ENCODE results near the gene SLC38A11.
"Not testable (repeated sequence)": the region's sequence is repeated elsewhere in the genome, so short reads cannot be mapped to it uniquely, and the experiment has no call there.

SLC38A11 gene

DNA sequence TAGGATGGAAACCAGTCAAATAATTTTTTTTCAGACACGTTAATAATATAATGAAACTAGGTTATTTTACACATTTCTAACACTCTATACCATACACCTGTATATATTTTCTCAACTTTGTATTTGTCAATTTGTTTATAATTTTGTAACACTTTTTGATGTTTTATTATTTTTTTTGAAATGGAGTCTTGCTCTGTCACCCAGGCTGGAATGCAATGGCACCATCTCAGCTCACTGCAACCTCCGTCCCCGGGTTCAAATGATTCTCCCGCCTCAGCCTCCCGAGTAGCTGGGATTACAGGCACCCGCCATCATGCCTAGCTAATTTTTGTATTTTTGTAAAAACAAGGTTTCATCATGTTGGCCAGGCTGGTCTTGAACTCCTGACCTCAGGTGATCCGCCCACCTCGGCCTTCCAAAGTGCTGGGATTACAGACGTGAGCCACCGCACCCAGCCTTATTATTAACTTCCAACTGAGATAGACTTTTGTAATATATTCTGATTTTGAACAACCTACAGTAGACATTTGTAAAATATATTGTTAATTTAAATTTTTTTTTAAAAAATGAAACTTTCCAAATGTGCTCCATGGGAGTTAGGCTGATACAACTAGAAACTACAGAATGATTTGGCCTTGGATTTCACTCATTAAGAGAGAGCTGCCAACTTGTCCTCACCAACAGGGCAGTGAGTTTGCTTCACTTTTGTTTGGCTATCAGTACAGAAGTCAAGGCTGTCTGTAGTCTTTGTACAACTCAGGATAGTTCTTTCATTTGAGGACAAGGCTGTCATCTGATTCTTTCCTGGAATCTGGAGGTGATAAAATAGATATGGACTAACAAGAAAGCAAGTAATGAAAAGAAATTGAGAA lies 79.8 kb downstream of the SLC38A11 start:
- DNase-seq: no peak

DNA sequence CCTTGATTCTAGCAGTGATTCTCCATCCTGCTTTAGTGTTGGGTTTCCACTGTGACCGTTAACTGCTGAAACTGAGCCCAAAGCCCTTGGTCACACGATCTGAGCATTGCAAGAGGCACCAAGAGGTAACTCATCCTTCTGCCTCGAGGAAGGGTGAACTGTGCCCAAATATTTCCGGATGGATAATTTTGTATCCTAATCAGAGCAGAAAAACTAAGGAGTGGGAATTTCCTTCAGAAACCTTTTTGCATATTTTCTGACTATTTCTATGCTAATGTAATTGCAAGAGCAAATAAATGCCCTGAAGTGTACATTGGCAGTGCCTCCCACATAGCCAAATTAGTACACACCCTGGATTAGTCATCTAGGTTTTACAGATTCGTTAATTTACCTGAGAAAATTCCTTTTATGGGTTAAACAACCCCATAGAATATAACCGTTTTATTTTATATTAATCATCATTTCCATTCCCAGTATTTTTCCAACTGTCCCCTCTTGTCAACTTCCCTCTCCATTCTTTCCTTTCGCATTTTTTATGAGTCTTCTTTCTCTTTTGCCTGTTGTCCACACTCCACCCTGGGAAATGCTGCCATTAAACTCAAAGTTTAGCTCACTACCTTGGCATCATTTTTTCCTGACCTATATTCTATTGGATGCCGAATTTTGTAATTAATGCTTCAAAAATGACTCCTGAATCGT lies 82.0 kb downstream of the SLC38A11 start:
- no peak for DNase-seq

DNA sequence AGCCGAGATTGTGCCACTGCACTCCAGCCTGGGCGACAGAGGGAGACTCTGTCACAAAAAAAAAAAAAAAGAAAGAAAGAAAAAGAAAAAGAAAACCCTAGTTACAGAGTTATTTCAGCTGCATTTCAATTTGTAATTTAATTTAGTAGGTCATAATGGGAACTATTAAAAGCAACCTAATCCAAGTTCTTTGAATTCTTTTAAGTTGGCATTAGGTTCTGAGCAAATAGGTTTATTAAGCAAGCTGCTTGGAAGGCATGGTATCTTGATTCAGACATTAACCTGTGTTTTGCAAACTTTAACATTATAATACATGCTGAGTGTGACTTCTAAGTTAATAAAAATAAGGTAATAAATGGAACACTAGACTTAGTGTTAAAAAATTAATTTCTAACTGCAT lies 83.9 kb downstream of the SLC38A11 start:
- DNase-seq: no peak

DNA sequence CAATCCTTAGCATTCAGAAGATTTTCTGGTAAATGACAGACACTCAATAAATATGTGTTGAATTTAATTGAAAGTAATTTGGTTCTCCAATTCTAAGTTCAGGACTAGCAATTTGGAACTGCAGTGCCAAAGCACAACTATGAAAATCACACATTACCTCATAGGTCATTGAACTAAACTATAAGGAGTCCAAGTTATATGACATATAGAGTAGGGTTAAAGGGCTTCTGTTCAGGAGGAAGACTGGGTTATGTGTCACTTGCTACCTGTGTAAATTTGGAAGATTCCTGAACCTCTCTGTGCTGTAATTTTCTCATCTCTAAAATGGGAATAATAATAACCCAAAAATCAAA lies 85.9 kb downstream of the SLC38A11 start:
- DNase-seq: no peak

GRCh38 chr2:164868563-164869419 lies 86.5 kb downstream of the SLC38A11 start:
- DNase-seq: no peak

- DNase-seq: no peak
Observed at GRCh38 chr2:164867779-164868397, 87.4 kb downstream of the SLC38A11 start.

DNA sequence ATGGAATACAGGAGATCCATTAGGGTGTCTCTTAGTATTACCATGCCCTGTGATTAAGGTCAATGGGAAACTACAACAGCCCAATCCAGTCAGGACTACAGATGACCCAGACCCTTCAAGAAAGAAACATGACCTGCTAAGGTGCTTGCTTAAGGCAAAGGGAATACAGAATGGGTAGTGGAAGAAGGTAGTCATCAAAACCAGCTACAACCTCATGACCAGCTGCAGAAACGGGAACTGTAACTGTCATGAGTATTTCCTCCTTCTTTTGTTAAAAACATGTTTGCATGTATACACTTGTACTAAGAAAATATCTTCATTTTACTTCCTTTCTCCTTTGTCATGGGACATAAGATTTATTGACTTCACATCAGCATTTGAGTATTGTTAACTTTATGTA lies 88.9 kb downstream of the SLC38A11 start:
- not testable (repeated sequence) for DNase-seq

DNA sequence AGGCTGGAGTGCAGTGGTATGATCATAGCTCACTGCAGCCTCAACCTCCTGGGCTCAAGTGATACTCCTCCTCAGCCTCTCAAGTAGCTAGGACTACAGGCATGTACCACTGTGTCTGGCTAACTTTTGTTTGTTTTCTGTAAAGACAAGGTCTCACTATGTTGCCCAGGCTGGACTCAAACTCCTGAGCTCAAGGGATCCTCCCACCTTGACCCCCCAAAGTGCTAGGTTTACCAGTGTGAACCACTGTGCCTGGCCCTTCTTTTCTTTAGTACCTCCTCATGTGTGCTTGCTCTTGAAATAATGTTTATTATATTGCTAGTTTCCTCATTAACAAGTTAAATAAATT lies 94.7 kb downstream of the SLC38A11 start:
- DNase-seq: no peak

GRCh38 chr2:164859906-164860693 lies 95.2 kb downstream of the SLC38A11 start:
- DNase-seq: not testable (repeated sequence)

- no peak for DNase-seq
Observed at GRCh38 chr2:164859251-164859818, 96.0 kb downstream of the SLC38A11 start.

DNA sequence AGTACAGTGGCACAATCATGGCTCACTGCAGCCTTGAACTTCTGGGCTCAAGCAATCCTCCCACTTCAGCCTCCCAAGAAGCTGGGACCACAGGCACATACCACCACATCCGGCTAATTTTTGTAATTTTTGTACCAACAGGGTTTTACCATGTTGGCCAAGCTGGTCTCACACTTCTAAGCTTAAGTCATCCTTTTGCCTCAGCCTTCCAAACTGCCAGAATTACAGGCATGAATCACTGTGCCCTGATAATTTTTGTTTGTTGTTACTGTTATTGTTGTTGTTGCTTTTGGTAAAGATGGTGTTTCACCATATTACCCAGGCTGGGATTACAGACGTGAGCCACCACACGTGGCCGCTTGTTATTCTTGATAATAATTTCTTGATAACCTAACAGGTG lies 103.2 kb downstream of the SLC38A11 start:
- no peak for DNase-seq

DNA sequence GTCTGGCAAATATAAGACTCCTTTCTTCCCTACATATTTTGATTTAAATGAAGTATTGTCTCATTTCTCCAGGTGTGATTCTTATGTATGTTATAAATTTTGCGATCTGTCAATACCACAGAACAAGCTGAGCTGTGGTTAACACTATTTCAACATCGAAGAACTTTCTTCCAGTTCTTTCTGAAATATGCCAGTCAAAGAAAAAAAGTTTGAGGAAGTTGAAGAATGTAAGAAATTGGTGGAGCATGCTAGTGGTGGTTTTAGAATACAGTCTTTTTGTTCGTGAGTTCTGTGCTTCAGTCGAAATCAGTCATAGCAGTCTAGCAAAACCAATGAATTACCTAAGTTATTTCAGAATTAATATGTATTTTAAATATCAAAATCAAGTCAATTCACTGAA lies 105.1 kb downstream of the SLC38A11 start:
- no peak for DNase-seq

DNA sequence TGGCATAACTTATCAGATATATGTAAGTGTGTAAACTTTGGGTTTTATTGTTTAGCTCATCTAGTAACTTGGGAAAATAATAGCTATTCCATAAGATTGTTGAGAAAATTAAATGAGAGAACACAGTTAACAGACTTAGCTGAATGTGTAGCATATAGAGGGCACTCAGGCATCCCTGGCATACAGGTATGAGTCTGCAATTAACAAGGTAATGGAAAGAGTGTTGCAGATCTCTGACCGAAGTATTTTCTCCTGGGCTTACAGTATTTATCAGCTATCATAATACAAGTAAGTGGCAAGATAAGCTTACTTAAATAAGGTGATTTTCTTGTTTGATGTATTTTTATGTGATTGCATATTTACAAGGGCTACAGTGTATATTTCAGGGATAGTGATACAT lies 105.8 kb downstream of the SLC38A11 start:
- no peak for DNase-seq

- no peak for DNase-seq
Observed at GRCh38 chr2:164847981-164848741, 107.2 kb downstream of the SLC38A11 start.

DNA sequence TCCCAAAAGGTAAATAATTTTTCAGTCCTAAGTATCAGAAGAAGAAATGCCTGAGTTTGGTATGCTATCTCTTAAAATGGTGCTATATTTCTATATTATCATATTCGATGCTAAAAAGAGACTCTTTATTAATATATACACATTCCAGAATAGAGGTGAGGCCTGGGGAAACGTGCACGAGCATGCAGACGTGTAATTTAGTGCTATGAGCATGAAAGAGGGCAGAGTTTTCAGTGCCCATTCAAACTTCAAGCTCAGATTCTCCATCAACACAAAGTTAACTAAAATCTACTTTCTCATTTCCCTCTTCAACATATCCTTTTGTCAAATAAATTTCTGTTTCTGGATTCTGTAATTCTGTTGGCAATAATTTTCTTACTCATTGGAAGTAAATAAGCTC lies 108.0 kb downstream of the SLC38A11 start:
- DNase-seq: no peak

- DNase-seq: no peak
Observed at GRCh38 chr2:164846276-164846675, 109.0 kb downstream of the SLC38A11 start.
